ENCODE measurements around the gene ALOXE3.

GRCh38 chr17:8149419-8150193 lies 31.3 kb upstream of the ALOXE3 start:
- TF ChIP-seq CTCF (conservative IDR thresholded peaks at IDR 0.05; ENCODE audit: low read length) (no peak), EZH2phosphoT487 (IDR thresholded peaks at IDR 0.05; ENCODE audit: borderline replicate concordance) (no peak)
